Activated T-cell treated with anti-CD3 and anti-CD28 coated beads, Interleukin-2, amount 50 U/mL, for 72 hours (primary cell): ENCODE results near the gene MDK. TPM values are rescaled to one million over a fixed set of nuclear protein-coding genes. Genes with fewer than 3 reads are reported as not detected.
A peak's percentile ranks its signal among the peaks of the same experiment; 100 is the strongest.

ENCODE experiments used
- ATAC-seq, 2 donors: fragments of 150-1000 bp; cut with Tn5 transposase; replicated peaks in 1 of 2; 2 replicates each; pipeline ENCODE4 v1.10.0; 2021; ENCODE audit warnings: moderate library complexity in 2 of 2, mild to moderate bottlenecking in 1 of 2
- DNase-seq, 2 donors: peaks; one replicate each; pipeline ENCODE4 v3.0.0; 2021 to 2022; ENCODE audit warnings: mixed read lengths in 1 of 2
- H3K27ac Mint-ChIP-seq: one replicate; pipeline ENCODE4 v1.8.0; 2022; ENCODE audit warnings: mild to moderate bottlenecking, moderate library complexity, mixed read lengths
- H3K27me3 Mint-ChIP-seq: one replicate; pipeline ENCODE4 v1.8.0; 2022; ENCODE audit warnings: low read depth, mixed read lengths
- H3K36me3 Mint-ChIP-seq, 2 donors: one replicate each; pipeline ENCODE4 v1.8.0; 2022; ENCODE audit warnings: mixed read lengths in 2 of 2, mild to moderate bottlenecking in 1 of 2; ENCODE audit not compliant: insufficient read depth in 2 of 2
- H3K4me1 Mint-ChIP-seq: one replicate; pipeline ENCODE4 v1.8.0; 2022; ENCODE audit warnings: low read depth, mixed read lengths
- H3K4me3 Mint-ChIP-seq, 2 donors: one replicate each; pipeline ENCODE4 v1.8.0; 2022; ENCODE audit warnings: mild to moderate bottlenecking in 2 of 2, mixed read lengths in 2 of 2, moderate library complexity in 2 of 2
- H3K9me3 Mint-ChIP-seq, 2 donors: one replicate each; pipeline ENCODE4 v1.8.0; 2022; ENCODE audit warnings: mixed read lengths in 2 of 2
- total RNA-seq, 2 donors: library from RNA; stranded (reverse); gene quantifications; one replicate each; pipeline ENCODE4 v1.2.3, GENCODE V29; 2022

MDK gene
- total RNA-seq, 2 donors from 2014 or later = 11.9 to 12.8 TPM

DNA sequence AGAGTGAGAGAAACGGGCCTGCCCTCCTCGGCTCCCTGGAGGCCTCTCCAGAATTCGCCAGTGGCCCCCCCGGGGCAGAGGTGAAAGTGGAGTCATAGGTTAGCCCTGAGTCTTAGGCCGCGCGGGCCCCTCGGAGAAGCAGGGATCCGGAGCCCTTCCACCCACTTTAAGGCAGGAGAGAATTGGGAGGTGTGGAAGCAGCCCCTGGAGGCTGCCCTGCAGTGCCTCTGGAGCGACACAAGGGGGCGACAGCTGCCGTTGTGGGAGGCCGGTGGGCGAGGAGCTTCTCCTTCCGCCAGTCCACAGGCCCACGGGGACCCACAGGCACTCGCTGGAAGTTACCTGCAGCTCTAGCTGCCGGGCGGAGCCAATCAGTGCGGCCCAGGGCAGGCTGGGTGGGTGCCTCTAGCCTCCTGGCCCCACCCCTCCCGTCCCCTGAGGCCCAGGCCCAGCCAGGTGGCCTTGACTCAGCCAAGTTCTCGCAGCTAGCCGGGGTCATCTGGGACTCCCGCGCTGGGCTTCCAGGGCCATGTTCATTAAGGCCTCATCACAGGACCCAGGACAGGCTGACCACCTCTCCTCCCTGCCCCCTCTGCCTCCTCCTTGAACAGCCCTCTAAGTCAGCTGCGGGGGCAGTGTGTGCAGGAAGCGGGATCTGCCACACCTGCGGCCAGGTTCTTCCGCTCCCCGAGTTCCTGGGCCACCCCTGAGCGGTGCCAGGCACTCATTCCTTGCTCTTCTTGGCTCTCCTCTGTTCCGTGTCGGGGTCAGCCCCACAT, 29.2 kb upstream of the MDK start:
- H3K9me3 Mint-ChIP-seq = no peaks in the 10 kb centered on the region
- peak; percentile 65 to 68 for ATAC-seq
- H3K36me3 Mint-ChIP-seq = no peaks in the 10 kb centered on the region
- H3K27me3 Mint-ChIP-seq = no peaks in the 10 kb centered on the region
- DNase-seq = peak; percentile 84 to 89
- H3K4me3 Mint-ChIP-seq = peak overlapping the region; percentile 80 to 95
- peaks cover 82% of the 10 kb centered on the region for H3K4me1 Mint-ChIP-seq
- peak overlapping the region; percentile 86 for H3K27ac Mint-ChIP-seq

DNA sequence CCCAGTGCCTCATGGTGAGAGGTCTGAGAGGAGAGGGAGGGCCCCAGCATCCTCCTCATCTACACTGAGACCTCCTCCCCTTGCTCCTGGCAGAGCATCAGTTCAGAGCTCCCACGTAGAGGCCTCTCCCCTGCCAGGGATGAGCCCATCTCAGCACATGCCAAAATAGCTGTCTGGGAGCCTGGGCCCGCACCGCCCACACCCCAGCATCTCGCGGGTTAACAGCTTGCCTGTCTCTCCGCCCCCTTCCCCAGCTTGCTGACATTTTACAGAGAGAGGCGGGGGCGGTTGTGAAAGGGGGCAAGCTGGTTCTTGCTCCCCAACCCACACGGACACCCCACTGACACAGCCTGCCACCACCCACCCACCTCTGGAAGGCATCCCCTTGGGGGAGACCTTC, 27.8 kb upstream of the MDK start:
- ATAC-seq = peak; percentile 37 to 50
- peak overlapping the region; percentile 80 to 95 for H3K4me3 Mint-ChIP-seq
- H3K36me3 Mint-ChIP-seq = no peaks in the 10 kb centered on the region
- peaks cover 85% of the 10 kb centered on the region for H3K4me1 Mint-ChIP-seq
- peak; percentile 66 to 76 for DNase-seq
- peak overlapping the region; percentile 86 for H3K27ac Mint-ChIP-seq
- no peaks in the 10 kb centered on the region for H3K27me3 Mint-ChIP-seq
- H3K9me3 Mint-ChIP-seq = no peaks in the 10 kb centered on the region

GRCh38 chr11:46356924-46357482, 24.5 kb upstream of the MDK start:
- ATAC-seq (no peak), DNase-seq (no peak)
- H3K27me3 Mint-ChIP-seq = no peaks in the 10 kb centered on the region
- H3K27ac Mint-ChIP-seq = peak overlapping the region; percentile 92
- H3K9me3 Mint-ChIP-seq = no peaks in the 10 kb centered on the region
- no peaks in the 10 kb centered on the region for H3K36me3 Mint-ChIP-seq
- peaks cover 66% of the 10 kb centered on the region for H3K4me1 Mint-ChIP-seq
- H3K4me3 Mint-ChIP-seq = no peak overlapping the region

DNA sequence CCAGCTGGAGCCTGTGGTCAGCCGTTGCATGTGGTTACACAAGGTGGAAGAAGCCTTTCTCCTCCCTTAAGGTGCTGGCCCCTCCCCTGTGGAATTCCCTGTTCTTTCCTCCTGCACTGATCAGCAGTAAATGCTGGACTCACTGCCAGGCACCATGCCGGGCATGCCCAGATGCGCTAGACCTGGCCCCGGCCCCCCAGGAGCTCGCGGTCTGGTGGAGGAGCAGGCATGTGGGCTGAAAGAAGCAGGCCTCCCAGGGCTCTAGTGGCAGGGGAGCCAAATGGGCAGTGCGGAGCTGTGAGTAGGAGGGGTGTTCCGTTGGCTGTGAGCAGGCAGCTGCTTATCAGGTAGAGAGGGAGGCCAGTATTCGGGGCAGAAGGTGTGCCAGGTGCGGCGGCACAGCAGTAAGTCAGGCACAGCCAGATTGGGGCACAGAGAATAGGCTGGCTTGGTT, 24.0 kb upstream of the MDK start:
- peaks cover 68% of the 10 kb centered on the region for H3K4me1 Mint-ChIP-seq
- H3K36me3 Mint-ChIP-seq = no peaks in the 10 kb centered on the region
- no peaks in the 10 kb centered on the region for H3K27me3 Mint-ChIP-seq
- H3K4me3 Mint-ChIP-seq = no peak overlapping the region
- H3K27ac Mint-ChIP-seq = peak overlapping the region; percentile 21
- H3K9me3 Mint-ChIP-seq = no peaks in the 10 kb centered on the region
- ATAC-seq (no peak), DNase-seq (no peak)

GRCh38 chr11:46359953-46360352, 21.5 kb upstream of the MDK start:
- Mint-ChIP-seq H3K27ac (peak overlapping the region; percentile 63), H3K27me3 (no peaks in the 10 kb centered on the region), H3K4me1 (peaks cover 51% of the 10 kb centered on the region), H3K36me3 (peaks cover 0 to 2% of the 10 kb centered on the region in 2 donors), H3K9me3 (no peaks in the 10 kb centered on the region), H3K4me3 (peak overlapping the region in 1 of 2 donors; percentile 92)
- no peak for ATAC-seq
- DNase-seq = no peak

DNA sequence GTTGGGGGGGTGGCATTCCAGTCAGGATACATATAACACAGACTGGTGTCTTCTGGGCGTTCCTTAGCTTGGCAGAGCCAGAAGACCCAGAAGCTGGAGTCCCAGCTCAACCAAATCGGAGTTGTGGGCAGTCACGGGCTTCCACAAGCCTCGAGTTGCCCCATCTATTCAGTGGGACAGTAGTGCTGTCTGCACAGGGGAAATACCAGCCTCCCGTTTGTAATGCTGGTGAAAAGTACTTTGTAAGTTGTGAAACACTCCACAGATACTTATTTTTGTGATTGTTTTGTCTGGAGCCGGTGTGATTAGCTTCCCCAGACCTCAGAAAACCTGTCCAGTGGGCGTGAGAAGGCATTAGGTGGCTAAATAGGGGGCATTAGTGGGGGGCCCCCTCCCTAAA, 20.6 kb upstream of the MDK start:
- Mint-ChIP-seq H3K4me1 (peaks cover 46% of the 10 kb centered on the region), H3K9me3 (no peaks in the 10 kb centered on the region), H3K36me3 (peaks cover 0 to 2% of the 10 kb centered on the region in 2 donors), H3K27me3 (no peaks in the 10 kb centered on the region), H3K27ac (peak overlapping the region; percentile 97), H3K4me3 (peak overlapping the region; percentile 88 to 92)
- ATAC-seq (peak; percentile 32 to 42), DNase-seq (no peak)

GRCh38 chr11:46361283-46362155, 19.9 kb upstream of the MDK start:
- peak; percentile 93 to 94 for ATAC-seq
- peak; percentile 73 to 76 for DNase-seq
- Mint-ChIP-seq H3K36me3 (peaks cover 0 to 2% of the 10 kb centered on the region in 2 donors), H3K4me3 (peak overlapping the region; percentile 88 to 92), H3K4me1 (peaks cover 39% of the 10 kb centered on the region), H3K27me3 (no peaks in the 10 kb centered on the region), H3K9me3 (no peaks in the 10 kb centered on the region), H3K27ac (peak overlapping the region; percentile 97)

DNA sequence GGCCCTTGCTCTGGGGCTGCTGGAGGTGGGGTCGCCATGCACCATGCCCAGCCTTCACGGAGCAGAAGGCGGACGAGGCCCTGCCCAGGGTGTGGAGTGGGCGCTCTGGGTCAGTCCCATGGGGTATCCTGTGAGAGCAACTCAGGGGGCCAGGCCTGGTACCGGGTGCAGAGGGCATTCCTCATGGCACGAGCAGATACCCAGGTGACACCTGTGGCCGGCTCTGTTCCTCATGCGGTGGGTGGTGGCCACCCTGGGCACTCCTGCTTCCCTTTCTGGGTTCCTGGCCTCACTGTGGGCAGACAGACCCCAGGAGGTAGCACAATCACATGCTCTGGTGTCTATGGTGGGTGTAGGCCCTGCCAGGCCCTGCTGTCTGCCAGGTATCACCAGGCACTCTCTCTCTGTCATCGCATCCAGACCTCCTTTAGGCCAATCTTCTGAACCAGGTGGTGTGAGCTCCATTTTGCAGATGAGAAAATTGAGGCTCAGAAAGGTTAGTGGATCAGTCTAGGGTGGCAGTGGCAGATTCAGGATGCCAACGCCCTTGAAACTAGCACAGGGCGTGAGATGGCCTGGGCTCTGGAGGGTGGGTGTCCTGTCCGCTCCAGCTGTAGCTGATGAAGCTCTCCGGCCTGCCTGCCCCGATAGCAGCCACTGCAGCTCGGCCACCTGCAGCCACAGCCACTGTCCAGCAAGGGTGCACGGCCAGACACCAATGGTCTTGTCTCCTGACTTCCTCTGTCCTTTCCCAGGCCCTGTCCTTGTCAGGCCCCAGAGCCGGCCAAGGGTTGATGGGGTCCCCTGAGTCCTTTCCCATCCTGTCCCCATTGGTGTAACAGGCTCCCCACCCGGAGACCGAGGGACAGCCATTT, 19.1 kb upstream of the MDK start:
- peak overlapping the region; percentile 88 to 92 for H3K4me3 Mint-ChIP-seq
- no peak for ATAC-seq
- H3K36me3 Mint-ChIP-seq = peaks cover 0 to 2% of the 10 kb centered on the region in 2 donors
- H3K27me3 Mint-ChIP-seq = no peaks in the 10 kb centered on the region
- peak overlapping the region; percentile 82 for H3K27ac Mint-ChIP-seq
- peaks cover 37% of the 10 kb centered on the region for H3K4me1 Mint-ChIP-seq
- no peaks in the 10 kb centered on the region for H3K9me3 Mint-ChIP-seq
- no peak for DNase-seq

- no peaks in the 10 kb centered on the region for H3K9me3 Mint-ChIP-seq
- H3K27ac Mint-ChIP-seq = peak overlapping the region; percentile 82
- DNase-seq = no peak
- peaks cover 37% of the 10 kb centered on the region for H3K4me1 Mint-ChIP-seq
- H3K4me3 Mint-ChIP-seq = peak overlapping the region in 1 of 2 donors; percentile 88
- H3K27me3 Mint-ChIP-seq = no peaks in the 10 kb centered on the region
- ATAC-seq = no peak
- peaks cover 0 to 2% of the 10 kb centered on the region in 2 donors for H3K36me3 Mint-ChIP-seq
These were observed 18.4 kb upstream of the MDK start for GRCh38 chr11:46363031-46363407.

DNA sequence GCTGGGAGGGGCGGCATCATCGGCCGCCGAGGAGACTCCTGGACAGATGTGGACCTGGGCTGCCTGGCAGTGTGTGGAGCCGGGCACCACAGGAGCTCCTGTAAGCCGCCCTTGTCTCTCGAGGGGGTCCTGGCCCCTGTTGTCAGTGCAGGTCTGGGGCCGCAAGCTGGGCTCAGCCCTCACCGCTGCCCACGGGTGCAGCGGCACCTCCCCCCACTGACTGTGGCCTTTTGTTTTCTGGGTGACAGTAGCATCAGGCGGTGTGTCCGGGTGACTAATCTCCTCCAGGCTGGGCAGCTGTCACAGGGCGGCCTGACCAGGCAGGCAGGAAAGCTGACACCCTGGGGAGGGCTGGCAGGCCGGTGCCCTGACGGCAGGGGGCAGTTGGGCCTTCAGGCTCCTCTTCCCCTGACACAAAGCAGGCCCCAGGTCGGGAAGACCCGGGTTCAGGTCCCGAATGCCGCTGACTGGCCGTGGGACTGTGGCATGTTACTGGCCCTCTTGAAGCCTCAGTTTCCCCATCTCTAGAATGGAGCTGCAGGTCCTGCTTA, 17.9 kb upstream of the MDK start:
- Mint-ChIP-seq H3K4me1 (peaks cover 42% of the 10 kb centered on the region), H3K27ac (no peak overlapping the region), H3K27me3 (no peaks in the 10 kb centered on the region), H3K4me3 (no peak overlapping the region), H3K9me3 (no peaks in the 10 kb centered on the region), H3K36me3 (peaks cover 0 to 2% of the 10 kb centered on the region in 2 donors)
- no peak for DNase-seq
- no peak for ATAC-seq

DNA sequence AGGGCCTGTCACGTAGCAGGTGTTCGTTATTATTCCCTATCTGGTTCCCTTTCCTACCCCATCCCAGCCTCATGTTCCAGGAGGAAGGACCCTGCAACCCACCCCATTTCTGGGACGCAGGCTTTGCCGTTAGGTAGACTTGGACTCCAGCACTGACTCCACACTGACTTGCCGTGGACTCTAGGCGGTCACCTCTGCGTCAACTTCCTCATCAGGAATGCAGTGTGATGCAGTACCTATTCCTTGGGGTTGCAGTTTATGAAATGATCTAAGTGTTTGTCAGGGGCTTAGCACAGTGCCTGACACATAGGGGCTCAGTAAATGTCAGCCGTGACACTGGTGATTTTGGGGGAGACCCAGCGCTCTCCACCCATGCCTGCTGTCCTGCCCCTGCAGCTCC, 17.4 kb upstream of the MDK start:
- Mint-ChIP-seq H3K4me3 (no peak overlapping the region), H3K36me3 (peaks cover 0 to 2% of the 10 kb centered on the region in 2 donors), H3K9me3 (no peaks in the 10 kb centered on the region), H3K27ac (no peak overlapping the region), H3K4me1 (peaks cover 47% of the 10 kb centered on the region), H3K27me3 (no peaks in the 10 kb centered on the region)
- no peak for DNase-seq
- ATAC-seq = no peak

DNA sequence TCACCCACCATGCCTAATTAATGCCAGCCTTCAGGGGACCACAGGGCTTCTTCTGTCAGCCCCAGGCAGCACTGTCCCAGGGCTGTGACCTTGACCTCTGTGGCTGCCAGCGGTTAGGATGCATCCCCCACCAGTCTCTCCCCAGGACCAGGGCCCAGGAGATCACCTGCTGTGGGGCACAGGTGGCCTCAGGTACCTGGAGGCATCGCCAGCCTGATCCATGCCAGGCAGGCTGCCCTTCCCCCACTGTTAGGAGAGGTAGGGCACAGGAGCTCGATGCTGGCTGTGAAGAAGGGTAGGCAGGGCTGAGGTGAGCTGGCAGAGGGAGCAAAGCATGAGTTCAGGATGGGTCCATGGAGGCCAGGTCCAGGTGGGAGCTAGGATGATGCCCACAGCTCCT, 16.7 kb upstream of the MDK start:
- Mint-ChIP-seq H3K27me3 (no peaks in the 10 kb centered on the region), H3K27ac (no peak overlapping the region), H3K9me3 (no peaks in the 10 kb centered on the region), H3K4me1 (peaks cover 49% of the 10 kb centered on the region), H3K36me3 (peaks cover 0 to 5% of the 10 kb centered on the region in 2 donors), H3K4me3 (no peak overlapping the region)
- no peak for ATAC-seq
- DNase-seq = no peak
